Fibroblast of the conjunctiva (primary cell): ENCODE results near the gene CCDC159.

Experiments used
- DNase-seq: peaks from one replicate; pipeline ENCODE4 v3.0.0-alpha.2; 2010; ENCODE audit warnings: low read depth

Gene CCDC159

GRCh38 chr19:11390933-11391680, 44.8 kb downstream of the CCDC159 start:
- no peak for DNase-seq

GRCh38 chr19:11397089-11397610, 50.8 kb downstream of the CCDC159 start:
- DNase-seq, result no peak

GRCh38 chr19:11399667-11400066, 53.3 kb downstream of the CCDC159 start:
- DNase-seq, result no peak

GRCh38 chr19:11400798-11401197, 54.5 kb downstream of the CCDC159 start:
- DNase-seq, result no peak

- no peak for DNase-seq
These were observed 55.7 kb downstream of the CCDC159 start for GRCh38 chr19:11401808-11402543.
